H1 (cell line): Measurements from ENCODE around the gene KIT. TPM values are rescaled to one million over a fixed set of nuclear protein-coding genes. Genes with fewer than 3 reads are reported as not detected.

Experiments
- CTCF ChIA-PET: fragments of 300-600 bp; sonication (Branson Sonifier 250); formaldehyde crosslinking; loops from one replicate; lab custom pipeline; 2021; ENCODE audit not compliant: partially characterized antibody; lab: Charles Lee
- POLR2A ChIA-PET: fragments of 300-600 bp; sonication (Branson Sonifier 250); formaldehyde crosslinking; loops from one replicate; lab custom pipeline; 2021; ENCODE audit warnings: inconsistent platforms; ENCODE audit not compliant: partially characterized antibody; lab: Charles Lee
- DNase-seq, 2 experiments: peaks; one replicate each; pipeline versions ENCODE4 v3.0.0 to v3.0.0-alpha.2; 2010 to 2022; ENCODE audit warnings: low spot score in 2 of 2, low read depth in 1 of 2, mixed read lengths in 1 of 2
- FAIRE-seq: peaks from 2 replicates; lab custom pipeline; 2011; peaks lifted over from hg19 to GRCh38; lab: Jason Lieb, UNC
- H2AFZ ChIP-seq: 2 replicates; pipeline ENCODE4 v1.8.1; 2012; ENCODE audit warnings: low read length, inconsistent platforms
- H2AK5ac ChIP-seq: 2 replicates; pipeline ENCODE4 v1.6.1; 2013; ENCODE audit warnings: low read depth, low read length
- H2BK120ac ChIP-seq: replicated peaks from 2 replicates; pipeline ENCODE3; 2013; ENCODE audit warnings: low read depth, low read length, inconsistent platforms
- H2BK12ac ChIP-seq: 2 replicates; pipeline ENCODE4 v1.6.1; 2013; ENCODE audit warnings: low read depth, low read length
- H2BK15ac ChIP-seq: 2 replicates; pipeline ENCODE4 v1.6.1; 2013; ENCODE audit warnings: low read length
- H2BK20ac ChIP-seq: 2 replicates; pipeline ENCODE4 v1.6.1; 2013; ENCODE audit warnings: low read length
- H2BK5ac ChIP-seq: 2 replicates; pipeline ENCODE4 v1.6.1; 2013; ENCODE audit warnings: low read depth, low read length
- H3K14ac ChIP-seq: 2 replicates; pipeline ENCODE4 v1.6.1; 2013; ENCODE audit warnings: inconsistent platforms; ENCODE audit not compliant: insufficient read length
- H3K18ac ChIP-seq: 2 replicates; pipeline ENCODE4 v1.6.1; 2013; ENCODE audit warnings: low read length; ENCODE audit errors: extremely low read depth
- H3K23ac ChIP-seq: 2 replicates; pipeline ENCODE4 v1.6.1; 2013; ENCODE audit warnings: inconsistent platforms; ENCODE audit not compliant: insufficient read length
- H3K23me2 ChIP-seq: 2 replicates; pipeline ENCODE4 v1.6.1; 2013; ENCODE audit warnings: low read depth, low read length
- H3K27ac ChIP-seq: 2 replicates; pipeline ENCODE4 v1.6.1; 2011; ENCODE audit warnings: low read depth, low read length, inconsistent platforms
- H3K27me3 ChIP-seq, 4 experiments: replicated peaks in 1 of 4; 1 replicate in 1 of 4; 2 replicates in 3 of 4; pipeline versions ENCODE4 v1.6.1 to v1.8.1; 2011 to 2013; ENCODE audit warnings: low read length in 3 of 4, mild to moderate bottlenecking in 3 of 4, inconsistent platforms in 2 of 4, mixed read lengths in 2 of 4, moderate library complexity in 1 of 4; ENCODE audit not compliant: control insufficient read depth in 3 of 4, insufficient read depth in 3 of 4; ENCODE audit errors: extremely low read depth in 1 of 4
- H3K36me3 ChIP-seq, 4 experiments: 2 replicates each; pipeline versions ENCODE4 v1.6.1 to v1.8.1; 2011 to 2013; ENCODE audit warnings: mild to moderate bottlenecking in 4 of 4, low read length in 3 of 4, moderate library complexity in 2 of 4, control low read depth in 1 of 4, inconsistent platforms in 1 of 4; ENCODE audit not compliant: insufficient read depth in 4 of 4, control insufficient read depth in 2 of 4
- H3K4ac ChIP-seq: replicated peaks from 2 replicates; pipeline ENCODE3; 2013; ENCODE audit warnings: low read length, low read depth, mixed read lengths, inconsistent platforms; ENCODE audit not compliant: insufficient read length
- H3K4me1 ChIP-seq, 4 experiments: replicated peaks in 1 of 4; 1 replicate in 1 of 4; 2 replicates in 3 of 4; pipeline versions ENCODE4 v1.6.1 to v1.8.1; 2011 to 2013; ENCODE audit warnings: low read length in 3 of 4, inconsistent platforms in 2 of 4, mixed read lengths in 1 of 4; ENCODE audit not compliant: insufficient read depth in 4 of 4, control insufficient read depth in 3 of 4
- H3K4me2 ChIP-seq, 2 experiments: 2 replicates each; pipeline versions ENCODE4 v1.6.1 to v1.8.1; 2011 to 2013; ENCODE audit warnings: low read depth in 2 of 2, low read length in 2 of 2, control low read depth in 1 of 2, inconsistent platforms in 1 of 2, mild to moderate bottlenecking in 1 of 2; ENCODE audit not compliant: insufficient read depth in 1 of 2
- H3K4me3 ChIP-seq, 4 experiments: fragments of 200-600, 300-600 bp in 1 of 4; sonication (generic), shearing (Covaris generic), sonication (Bioruptor Twin) in 1 of 4; 2 replicates each; pipeline versions ENCODE4 v1.5.1 to v1.8.1; 2011 to 2016; ENCODE audit warnings: low read length in 4 of 4, low read depth in 3 of 4, control low read depth in 2 of 4, inconsistent platforms in 2 of 4, mild to moderate bottlenecking in 2 of 4, mixed read lengths in 1 of 4, moderate library complexity in 1 of 4; ENCODE audit not compliant: insufficient read depth in 2 of 4; ENCODE audit errors: extremely low read depth in 1 of 4
- H3K56ac ChIP-seq: replicated peaks from 2 replicates; pipeline ENCODE3; 2013; ENCODE audit warnings: low read depth, mild to moderate bottlenecking, mixed read lengths, low read length, inconsistent platforms; ENCODE audit not compliant: insufficient read length
- H3K79me1 ChIP-seq: 2 replicates; pipeline ENCODE4 v1.6.1; 2013; ENCODE audit warnings: low read depth, low read length, control low read depth
- H3K79me2 ChIP-seq, 2 experiments: 2 replicates each; pipeline versions ENCODE4 v1.6.1 to v1.8.1; 2012 to 2013; ENCODE audit warnings: low read length in 2 of 2, mild to moderate bottlenecking in 2 of 2, inconsistent platforms in 1 of 2; ENCODE audit not compliant: insufficient read depth in 2 of 2, control insufficient read depth in 1 of 2
- H3K9ac ChIP-seq, 4 experiments: replicated peaks in 1 of 4; 1 replicate in 1 of 4; 2 replicates in 3 of 4; pipeline versions ENCODE4 v1.6.1 to v1.8.1; 2011 to 2013; ENCODE audit warnings: low read depth in 3 of 4, low read length in 3 of 4, control low read depth in 2 of 4, mild to moderate bottlenecking in 2 of 4, moderate library complexity in 2 of 4, inconsistent platforms in 1 of 4; ENCODE audit errors: extremely low read depth in 1 of 4
- H3K9me3 ChIP-seq, 2 experiments: 2 replicates each; pipeline versions ENCODE4 v1.6.1 to v1.8.1; 2012 to 2013; ENCODE audit warnings: mild to moderate bottlenecking in 2 of 2, moderate library complexity in 2 of 2, control low read depth in 1 of 2, inconsistent platforms in 1 of 2, low read depth in 1 of 2, low read length in 1 of 2, mixed read lengths in 1 of 2; ENCODE audit not compliant: insufficient read depth in 2 of 2
- H4K20me1 ChIP-seq, 2 experiments: replicated peaks in 1 of 2; 2 replicates each; pipeline versions ENCODE3 to v1.8.1; 2011 to 2013; ENCODE audit warnings: inconsistent platforms in 2 of 2, low read length in 2 of 2, mild to moderate bottlenecking in 1 of 2; ENCODE audit not compliant: insufficient read depth in 2 of 2, control insufficient read depth in 1 of 2
- H4K5ac ChIP-seq: 2 replicates; pipeline ENCODE4 v1.6.1; 2013; ENCODE audit warnings: low read length, low read depth, mixed read lengths, inconsistent platforms; ENCODE audit not compliant: insufficient read length
- H4K8ac ChIP-seq: 2 replicates; pipeline ENCODE4 v1.8.0; 2013; ENCODE audit warnings: mild to moderate bottlenecking, moderate library complexity, low read length, inconsistent platforms; ENCODE audit not compliant: insufficient read depth; ENCODE audit errors: extremely low read depth
- H4K91ac ChIP-seq: replicated peaks from 2 replicates; pipeline ENCODE3; 2013; ENCODE audit warnings: low read length, mixed read lengths, inconsistent platforms; ENCODE audit not compliant: insufficient read length
- ATF3 ChIP-seq: IDR thresholded peaks from 2 replicates; pipeline ENCODE4 v1.6.1; 2011; ENCODE audit warnings: low read depth, mild to moderate bottlenecking, low read length; ENCODE audit not compliant: insufficient read depth
- BRCA1 ChIP-seq: IDR thresholded peaks from 2 replicates; pipeline ENCODE4 v1.6.1; 2012; ENCODE audit warnings: low read depth, low read length, improper control_type of control experiment
- CEBPB ChIP-seq: IDR thresholded peaks from 2 replicates; pipeline ENCODE4 v1.6.1; 2012; ENCODE audit warnings: low read depth, low read length
- JUND ChIP-seq: IDR thresholded peaks from 2 replicates; pipeline ENCODE4 v1.6.1; 2011; ENCODE audit warnings: mild to moderate bottlenecking, improper control_type of control experiment, low read length
- POLR2A ChIP-seq, 2 experiments: IDR thresholded peaks; 1 replicate in 1 of 2; 2 replicates in 1 of 2; pipeline ENCODE4 v1.6.1; 2011; ENCODE audit warnings: low read depth in 2 of 2, low read length in 2 of 2, mild to moderate bottlenecking in 2 of 2; ENCODE audit errors: control extremely low read depth in 1 of 2
- POLR2AphosphoS5 ChIP-seq: IDR thresholded peaks from 2 replicates; pipeline ENCODE4 v1.6.1; 2011; ENCODE audit warnings: low read depth, low read length
- RAD21 ChIP-seq, 2 experiments: IDR thresholded peaks in 1 of 2; conservative IDR thresholded peaks in 1 of 2; 2 replicates each; pipeline ENCODE4 v1.6.1; 2011; ENCODE audit warnings: low read depth in 2 of 2, low read length in 2 of 2, improper control_type of control experiment in 1 of 2, inconsistent platforms in 1 of 2, mild to moderate bottlenecking in 1 of 2, moderate library complexity in 1 of 2
- SP2 ChIP-seq: IDR thresholded peaks from 2 replicates; pipeline ENCODE4 v1.6.1; 2012; ENCODE audit warnings: mild to moderate bottlenecking, low read length, inconsistent platforms
- SRF ChIP-seq: IDR thresholded peaks from 2 replicates; pipeline ENCODE4 v1.6.1; 2011; ENCODE audit warnings: mild to moderate bottlenecking, low read depth, low read length, moderate library complexity
- TCF12 ChIP-seq: IDR thresholded peaks from 2 replicates; pipeline ENCODE4 v1.6.1; 2011; ENCODE audit warnings: low read depth, mild to moderate bottlenecking, low read length
- USF2 ChIP-seq: IDR thresholded peaks from 2 replicates; pipeline ENCODE4 v1.6.1; 2011; ENCODE audit warnings: low read length, improper control_type of control experiment
- WGBS, 2 experiments: shearing (Covaris generic) in 1 of 2; methylation state at CpG; one replicate each; pipeline versions ENCODE4 v1.1.6 to v1.1.7; 2013 to 2015; ENCODE audit warnings: low lambda C conversion rate in 2 of 2, mixed read lengths in 2 of 2, inconsistent platforms in 1 of 2, low coverage in 1 of 2, missing lambda C conversion rate in 1 of 2; ENCODE audit not compliant: insufficient replicate concordance in 2 of 2, insufficient coverage in 1 of 2, insufficient read length in 1 of 2; ENCODE audit errors: extremely low coverage in 1 of 2, missing lambda C conversion rate in 1 of 2; 5-methylcytosine and 5-hydroxymethylcytosine counted together
- polyA plus RNA-seq, 7 experiments: library from polyadenylated mRNA; depleted of rRNA in 3 of 7; stranded (reverse) in 5 of 7; unstranded in 2 of 7; fragments of >200 nt in 5 of 7; fragments of 200-250 nt in 2 of 7; gene quantifications; 1 replicate in 5 of 7; 2 replicates in 1 of 7; 4 replicates in 1 of 7; pipeline versions ENCODE4 v1.2.1 to v1.2.3, GENCODE V29; 2011 to 2013; ENCODE audit warnings: missing spikeins in 2 of 7, mixed read lengths in 2 of 7
- total RNA-seq: library from RNA; stranded (reverse); fragmentation: NEBNext Ultra II Directional; extraction: Animal tissue kit (Norgen Biotek cat#: 25700); gene quantifications from 2 replicates; pipeline ENCODE4 v1.2.1, GENCODE V29; 2021

Gene KIT
- total and polyA plus RNA-seq, 2 of the 8 experiments (the other 6 are each of a cell fraction or from before 2014, with no cell fraction given) = 14.4 to 24.8 TPM

- ChIA-PET POLR2A (interaction anchor here (0.8 to 1.1 kb wide), 3 partner anchors 11 to 36 kb away, joined by 3 read pairs; no protein-coding TSS in a partner anchor), CTCF (interaction anchor here (0.6 to 1.4 kb wide), 4 partner anchors 10 to 223 kb away, joined by 3 to 5 read pairs (median 3); no protein-coding TSS in a partner anchor)
- no peak overlapping the region for H3K14ac ChIP-seq
- DNase-seq (no peak), FAIRE-seq (no peak)
- no peak overlapping the region for H2AFZ ChIP-seq
- no peak overlapping the region for H3K4me2 ChIP-seq
- no peak overlapping the region for H3K9ac ChIP-seq
- H2BK5ac ChIP-seq = no peak overlapping the region
- H3K36me3 ChIP-seq = no peaks in the 10 kb centered on the region
- no peak overlapping the region for H3K4me3 ChIP-seq
- no peak overlapping the region for H3K4ac ChIP-seq
- no peak overlapping the region for H2BK15ac ChIP-seq
- H3K79me2 ChIP-seq = peaks cover 6 to 60% of the 10 kb centered on the region in 2 experiments
- H4K5ac ChIP-seq = no peak overlapping the region
- H2BK120ac ChIP-seq = no peak overlapping the region
- no peak overlapping the region for H3K56ac ChIP-seq
- H2BK20ac ChIP-seq = no peak overlapping the region
- H3K9me3 ChIP-seq = no peaks in the 10 kb centered on the region
- H3K4me1 ChIP-seq = peaks cover 3 to 7% (median 6%) of the 10 kb centered on the region in 4 experiments; a peak in 6 of 7 replicates
- H3K23me2 ChIP-seq = peaks cover 16% of the 10 kb centered on the region
- H3K27ac ChIP-seq = no peak overlapping the region
- no peaks in the 10 kb centered on the region for H3K79me1 ChIP-seq
- no peak overlapping the region for H4K91ac ChIP-seq
- H4K8ac ChIP-seq = no peak overlapping the region
- H3K18ac ChIP-seq = no peak overlapping the region
- H3K23ac ChIP-seq = no peak overlapping the region
- peaks cover 12 to 13% of the 10 kb centered on the region in 2 experiments for H4K20me1 ChIP-seq
- WGBS, 2 experiments = 96% methylated on average over 3 of the region's 3 CpGs; no CpG with 5 or more reads in 1 of the 2 experiments
- H2AK5ac ChIP-seq = no peak overlapping the region
- no peak overlapping the region for H2BK12ac ChIP-seq
- H3K27me3 ChIP-seq = peaks cover 2 to 21% (median 14%) of the 10 kb centered on the region in 4 experiments
- TF ChIP-seq SP2 (no peak), RAD21 (IDR thresholded peaks at IDR 0.05 in 1 of 2, conservative IDR thresholded peaks at IDR 0.05 in 1 of 2; ENCODE audit: low read depth in 2 of 2, low read length in 2 of 2) (no peak), JUND (no peak), ATF3 (no peak), BRCA1 (no peak), CEBPB (no peak), TCF12 (no peak), POLR2AphosphoS5 (no peak), POLR2A (IDR thresholded peaks at IDR 0.05; ENCODE audit: control extremely low read depth in 1 of 2, low read depth in 2 of 2, low read length in 2 of 2) (no peak), SRF (no peak), USF2 (no peak)
Observed at GRCh38 chr4:54662123-54662522, 4.4 kb downstream of the KIT start.
